HG03521 (cell line): ENCODE measurements around the gene ALPK1.

ENCODE experiments used
- ATAC-seq: cut with Tn5 transposase; IDR thresholded peaks from one replicate; pipeline ENCODE4 v1.9.1; 2021; ENCODE audit warnings: mild to moderate bottlenecking, moderate library complexity; ENCODE audit not compliant: unreplicated experiment

ALPK1 gene

DNA sequence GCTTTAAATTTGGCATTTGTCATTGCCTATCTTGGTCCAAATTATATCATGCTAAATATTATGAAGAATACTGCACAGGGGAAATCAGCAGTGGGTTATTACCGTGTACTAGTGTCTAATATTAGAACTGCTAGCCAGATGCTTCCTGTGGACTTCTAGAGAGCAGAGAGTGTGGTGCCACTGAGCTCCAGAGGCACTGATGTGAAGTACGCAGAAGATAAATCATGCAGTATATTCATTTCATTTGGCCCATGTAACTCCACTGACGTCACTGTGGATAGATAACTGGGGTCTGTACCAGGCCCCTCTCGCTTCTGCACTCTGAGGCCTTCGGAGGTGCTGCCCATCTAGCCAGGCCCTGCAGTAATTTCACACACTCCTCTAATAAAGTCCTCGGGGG lies 80.0 kb downstream of the ALPK1 start:
- ATAC-seq = no peak

DNA sequence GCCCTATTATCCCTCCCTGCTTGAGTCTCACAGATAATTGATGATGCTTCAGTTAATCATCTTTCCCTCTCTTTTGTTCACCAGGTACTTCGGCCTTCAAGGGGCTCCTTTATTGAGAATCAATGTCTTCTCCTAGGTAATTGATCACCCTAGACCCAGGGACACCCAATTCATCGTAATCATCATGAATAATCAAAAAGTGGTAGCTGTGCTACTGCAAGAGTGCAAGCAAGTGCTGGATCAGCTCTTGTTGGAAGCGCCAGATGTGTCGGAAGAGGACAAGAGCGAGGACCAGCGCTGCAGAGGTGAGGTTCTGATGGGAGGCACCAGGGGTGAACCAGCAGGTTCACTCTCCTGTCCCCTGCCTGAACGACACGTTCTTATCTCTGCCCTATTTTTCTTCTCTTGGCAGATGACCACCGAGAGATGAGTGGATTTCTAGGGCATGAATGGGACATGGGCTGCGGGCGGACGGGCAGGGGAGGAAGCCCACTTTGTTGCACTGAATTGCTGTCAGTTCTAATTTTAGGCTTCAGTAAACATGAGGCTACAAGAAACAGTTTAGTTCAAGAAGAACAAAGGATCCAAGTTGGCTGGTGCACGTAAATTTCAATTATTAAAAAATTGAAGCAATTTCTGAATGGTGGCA lies 80.5 kb downstream of the ALPK1 start:
- ATAC-seq = no peak

DNA sequence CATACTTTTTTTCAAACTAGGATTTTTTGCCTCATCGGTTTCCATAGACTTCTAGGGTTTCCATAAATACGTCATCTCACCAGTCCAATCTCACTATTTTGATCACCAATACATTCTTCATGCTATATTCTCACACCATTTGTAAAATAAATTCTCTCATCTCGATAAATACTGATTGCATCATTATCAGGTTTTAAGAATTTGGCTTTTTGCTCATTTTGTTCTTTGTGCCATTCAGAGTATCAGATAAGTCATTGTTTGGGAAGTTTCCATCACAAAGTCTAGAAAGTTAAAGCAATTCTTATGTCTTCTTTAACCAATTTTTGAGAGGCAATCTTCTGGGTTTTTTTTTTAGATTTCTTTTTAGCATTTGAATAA lies 81.1 kb downstream of the ALPK1 start:
- no peak for ATAC-seq

DNA sequence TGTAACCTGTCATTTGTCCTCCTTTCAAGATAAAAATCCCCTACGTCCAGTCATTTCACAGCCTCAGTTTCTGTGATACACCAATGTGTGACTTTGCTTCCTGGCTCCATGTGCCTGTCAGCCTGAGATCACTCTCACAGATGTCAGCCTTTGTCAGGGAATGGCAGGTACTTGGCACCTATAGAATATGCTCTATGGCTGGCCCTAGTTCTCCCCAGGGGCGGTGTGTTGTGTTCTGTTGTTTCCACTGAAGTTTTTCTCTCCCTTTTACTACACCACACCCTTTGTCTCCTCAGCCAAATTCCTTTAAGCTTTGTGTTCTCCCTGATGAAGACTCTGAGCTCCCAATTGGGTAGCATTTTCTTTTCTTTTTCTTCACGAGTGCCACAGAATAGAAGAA lies 81.7 kb downstream of the ALPK1 start:
- ATAC-seq = no peak

DNA sequence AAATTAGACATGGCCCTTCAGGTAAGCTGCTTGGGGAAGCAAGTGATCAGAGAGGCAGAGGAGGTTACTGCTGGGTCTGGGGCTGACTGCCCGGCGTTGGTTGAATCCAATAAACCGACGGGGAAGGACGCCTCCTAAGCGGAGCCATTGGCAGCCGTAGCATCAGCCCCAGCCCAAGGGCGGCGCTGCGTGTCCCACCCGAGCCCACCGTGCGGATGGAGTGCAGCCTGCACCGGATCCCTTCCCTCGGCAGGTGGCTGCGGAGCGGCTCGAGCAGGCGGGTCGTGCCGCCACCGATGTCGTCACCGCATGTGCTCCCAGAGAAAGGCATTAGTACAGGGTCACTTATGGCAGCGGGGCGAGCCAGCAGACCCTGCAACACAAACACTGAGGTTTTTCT lies 82.1 kb downstream of the ALPK1 start:
- ATAC-seq = no peak

DNA sequence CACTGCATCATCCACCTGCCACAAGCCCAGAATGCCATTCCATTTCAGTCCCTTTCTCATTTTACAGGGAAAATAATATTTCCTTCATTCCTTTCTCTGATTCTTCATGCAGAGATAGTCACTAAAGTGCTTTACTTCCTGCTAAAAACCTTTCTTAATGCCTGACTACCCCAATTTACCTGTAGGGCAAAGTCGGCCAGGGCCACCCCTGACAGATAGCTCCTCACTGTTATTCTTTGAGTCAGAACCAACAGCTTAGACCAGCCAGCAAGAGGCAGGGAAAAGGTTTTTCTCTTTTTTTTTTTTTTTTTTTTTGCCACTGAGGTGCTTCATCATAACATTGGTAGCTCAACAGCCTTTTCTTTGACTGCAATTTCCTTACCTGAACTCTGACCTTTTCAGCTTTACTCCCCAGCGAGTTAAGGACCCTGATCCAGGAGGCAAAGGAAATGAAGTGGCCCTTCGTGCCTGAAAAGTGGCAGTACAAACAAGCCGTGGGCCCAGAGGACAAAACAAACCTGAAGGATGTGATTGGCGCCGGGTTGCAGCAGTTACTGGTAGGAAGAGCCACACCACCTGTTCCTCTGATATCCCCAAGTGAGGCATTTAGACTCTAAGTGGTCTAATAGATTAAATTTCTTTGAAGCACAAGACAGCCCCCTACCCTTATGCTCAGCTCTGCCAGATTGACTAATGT lies 85.0 kb downstream of the ALPK1 start:
- ATAC-seq = no peak

DNA sequence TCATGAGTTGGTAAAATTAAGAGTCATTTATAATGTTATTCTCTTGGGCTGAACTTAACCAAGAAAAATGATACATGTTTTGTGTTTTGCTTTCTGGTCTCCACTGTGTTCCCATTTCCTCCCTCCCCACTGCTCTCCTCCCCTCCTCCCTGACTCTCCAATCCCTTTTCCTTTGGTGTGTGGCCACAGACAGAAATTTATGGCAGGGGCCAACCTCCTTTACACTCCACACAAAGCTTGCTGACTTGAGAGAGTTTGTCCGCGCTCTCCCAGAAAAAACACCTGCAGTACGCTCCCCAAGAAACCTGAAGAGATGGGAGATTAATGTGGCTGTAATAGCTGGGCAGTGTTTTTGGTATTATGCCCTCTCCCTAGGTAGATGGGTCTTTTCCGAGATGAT lies 88.9 kb downstream of the ALPK1 start:
- ATAC-seq = no peak

DNA sequence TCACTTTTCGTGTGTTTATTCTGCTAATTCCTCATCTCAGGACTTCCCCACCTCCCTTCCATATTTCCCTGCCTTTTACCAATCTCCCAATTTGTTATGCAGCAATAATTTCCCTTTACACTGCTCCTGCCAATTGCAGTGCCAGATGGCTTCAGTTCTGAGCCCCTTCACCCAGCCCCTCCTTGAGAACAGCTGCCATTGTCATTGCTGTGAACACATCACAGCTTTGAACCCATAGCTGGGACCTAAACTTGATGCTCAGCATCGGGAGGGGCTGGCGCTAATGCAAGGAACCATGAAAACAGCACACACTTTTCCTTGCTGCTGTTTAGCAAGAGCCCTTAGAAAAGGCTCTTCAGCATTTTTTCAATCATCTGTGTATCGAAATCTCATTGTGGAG lies 104.9 kb downstream of the ALPK1 start:
- ATAC-seq = no peak

DNA sequence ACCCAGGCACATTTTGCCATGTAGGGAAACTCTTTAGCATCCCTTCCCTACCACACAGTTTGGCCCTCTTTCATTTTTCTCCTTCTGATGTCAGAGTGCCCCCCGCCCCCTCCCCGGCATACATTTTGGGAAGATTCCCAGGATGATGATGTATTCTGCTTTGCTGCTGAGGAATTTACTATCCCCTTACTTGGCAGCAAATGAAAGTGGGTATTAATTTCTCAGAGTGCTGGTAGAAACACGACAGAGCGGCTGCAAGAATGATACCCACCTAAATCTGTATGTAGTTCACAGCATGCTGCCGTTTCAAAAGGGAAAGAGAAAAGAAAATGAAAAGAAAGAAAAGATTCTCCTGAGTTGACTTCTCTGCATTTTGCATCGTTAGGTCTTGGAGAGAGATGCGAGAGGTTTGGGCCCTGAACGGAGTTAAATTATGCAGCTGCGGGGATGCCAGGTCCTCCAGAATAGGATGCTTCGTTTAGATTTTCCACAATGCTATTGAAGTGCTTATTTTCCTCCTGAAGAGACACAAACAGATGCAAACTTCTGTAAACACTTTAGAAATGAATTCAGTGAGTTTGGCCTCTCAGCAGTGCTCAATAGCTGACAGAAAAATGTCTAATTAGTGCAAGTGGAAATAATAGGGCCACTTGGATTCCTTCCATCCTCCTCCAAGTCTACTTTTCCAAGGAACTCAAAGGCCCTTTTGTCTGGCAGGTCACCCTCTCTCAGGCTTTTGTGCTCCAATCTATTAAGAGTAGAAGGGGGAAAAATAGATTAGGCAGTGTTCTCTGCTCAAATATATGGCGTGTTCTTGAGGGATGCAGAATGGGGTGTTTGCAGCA lies 106.2 kb downstream of the ALPK1 start:
- ATAC-seq = no peak

DNA sequence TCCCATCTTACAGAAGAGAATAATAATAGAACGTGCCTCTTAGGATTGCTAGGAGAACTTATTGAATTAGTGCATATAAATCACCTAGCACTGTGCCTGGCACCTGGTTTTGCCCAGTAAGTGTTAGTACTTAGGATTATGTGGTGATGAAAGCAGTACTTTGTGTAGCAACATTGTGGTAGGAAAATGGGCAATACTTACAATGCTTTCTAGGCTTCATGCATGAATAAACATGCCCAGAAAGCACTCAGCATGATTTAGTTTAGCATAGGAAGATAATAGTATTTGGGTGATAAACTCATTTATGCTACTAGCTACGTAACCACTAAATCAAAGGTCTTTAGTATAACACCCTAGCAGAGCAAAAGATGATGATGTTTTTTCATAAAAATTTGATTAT lies 113.2 kb downstream of the ALPK1 start:
- no peak for ATAC-seq

DNA sequence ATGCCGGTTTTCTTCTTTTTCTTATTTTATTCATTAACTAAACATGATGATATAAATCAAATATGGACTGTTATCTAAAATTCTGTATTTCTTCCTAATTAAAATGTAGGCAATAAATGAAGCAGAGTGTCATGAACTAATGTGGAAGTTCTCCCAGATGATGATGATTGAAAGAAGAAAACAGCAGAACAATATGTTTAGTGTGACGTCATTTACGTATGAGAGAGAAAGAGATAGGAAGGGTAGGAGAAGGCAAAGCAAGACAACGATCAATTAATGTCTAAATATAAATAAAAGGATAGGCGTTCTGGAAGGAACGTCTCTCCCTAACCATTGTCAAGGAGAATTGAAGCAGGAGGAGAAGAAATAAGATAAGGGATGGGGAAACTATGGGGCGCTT lies 113.6 kb downstream of the ALPK1 start:
- ATAC-seq = no peak

DNA sequence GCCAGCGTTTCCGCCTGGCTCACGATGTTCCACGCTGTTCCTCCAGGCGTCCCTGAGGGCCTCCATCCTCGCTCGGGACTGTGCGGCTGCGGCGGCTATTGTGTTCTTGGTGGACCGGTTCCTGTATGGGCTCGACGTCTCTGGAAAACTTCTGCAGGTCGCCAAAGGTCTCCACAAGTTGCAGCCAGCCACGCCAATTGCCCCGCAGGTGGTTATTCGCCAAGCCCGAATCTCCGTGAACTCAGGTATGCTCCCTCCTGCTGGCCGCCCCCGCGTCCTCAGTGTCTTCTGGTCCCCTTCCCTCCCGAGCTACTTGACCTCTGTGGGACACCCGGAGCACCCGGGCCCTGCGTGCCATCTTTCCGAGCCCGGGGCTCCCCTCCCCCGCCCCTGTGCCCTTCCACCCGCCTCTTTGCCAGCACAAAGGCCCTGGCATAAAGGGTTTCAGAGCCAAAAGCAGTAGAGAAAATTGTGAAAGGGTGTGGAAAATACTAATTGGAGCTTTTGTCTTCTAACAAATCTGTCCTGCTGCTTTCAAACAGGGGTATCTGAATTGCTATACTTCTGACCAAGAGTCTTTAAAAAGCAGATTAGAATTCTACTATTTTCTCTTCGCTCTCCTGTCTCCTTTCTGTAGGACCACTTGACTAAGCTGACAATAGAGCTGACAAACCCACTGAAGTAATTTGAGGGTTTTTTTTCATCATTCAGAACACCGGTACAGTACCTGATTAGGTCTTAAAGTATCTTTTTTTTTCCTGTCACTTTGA lies 114.8 kb downstream of the ALPK1 start:
- ATAC-seq = no peak

DNA sequence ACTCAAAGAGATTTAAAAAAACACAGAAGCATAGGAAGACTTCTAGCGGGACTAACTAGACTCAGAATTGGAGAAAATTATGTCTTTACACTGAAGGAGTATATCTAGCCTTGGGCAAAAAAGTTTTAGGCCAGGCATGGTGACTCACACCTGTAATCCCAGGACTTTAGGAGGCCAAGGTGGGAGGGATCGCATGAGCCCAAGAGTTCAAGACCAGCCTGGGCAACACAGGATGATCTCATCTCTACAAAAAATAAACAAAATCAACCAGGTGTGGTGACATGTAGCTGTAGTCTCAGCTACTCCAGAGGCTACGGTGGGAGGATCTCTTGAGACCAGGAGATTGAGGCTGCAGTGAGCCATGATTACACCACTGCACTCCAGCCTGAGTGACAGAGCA lies 119.3 kb downstream of the ALPK1 start:
- no peak for ATAC-seq

DNA sequence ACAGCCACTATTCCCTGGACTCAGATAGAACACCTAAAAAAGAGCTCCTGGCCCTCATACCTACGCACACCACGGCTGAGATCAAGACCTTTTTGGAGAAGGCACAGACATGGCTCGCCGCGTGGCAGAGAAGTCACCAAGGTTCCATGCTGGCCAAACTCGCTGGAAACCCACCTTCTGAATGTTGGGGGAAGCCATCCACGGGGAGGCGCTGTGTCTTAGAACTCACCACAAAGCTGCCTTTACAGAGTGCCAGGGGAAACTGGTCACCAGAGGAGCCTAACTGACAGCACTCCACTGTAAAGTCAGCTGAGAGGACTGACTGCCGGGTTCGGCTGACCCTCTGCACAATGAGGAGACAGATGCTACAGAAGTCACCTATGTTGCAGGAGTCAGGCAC lies 120.9 kb downstream of the ALPK1 start:
- ATAC-seq = no peak

DNA sequence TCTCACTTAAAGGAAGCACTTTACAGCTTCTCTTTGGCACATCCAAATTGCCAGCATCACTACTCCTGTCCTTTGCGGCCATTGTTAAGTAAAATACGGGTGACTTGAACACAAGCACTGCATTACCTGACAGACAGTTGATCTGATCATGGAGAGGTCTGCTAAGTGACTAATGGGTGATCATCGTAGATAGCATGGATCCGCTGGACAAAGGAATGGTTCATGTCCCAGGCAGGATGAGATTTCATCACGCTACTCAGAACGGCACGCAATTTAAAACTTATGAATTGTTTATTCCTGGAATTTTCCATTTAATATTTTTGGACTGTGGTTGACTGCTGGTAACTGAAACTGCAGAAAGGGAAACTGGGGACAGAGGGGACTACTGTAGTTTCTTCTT lies 124.7 kb downstream of the ALPK1 start:
- ATAC-seq = no peak

DNA sequence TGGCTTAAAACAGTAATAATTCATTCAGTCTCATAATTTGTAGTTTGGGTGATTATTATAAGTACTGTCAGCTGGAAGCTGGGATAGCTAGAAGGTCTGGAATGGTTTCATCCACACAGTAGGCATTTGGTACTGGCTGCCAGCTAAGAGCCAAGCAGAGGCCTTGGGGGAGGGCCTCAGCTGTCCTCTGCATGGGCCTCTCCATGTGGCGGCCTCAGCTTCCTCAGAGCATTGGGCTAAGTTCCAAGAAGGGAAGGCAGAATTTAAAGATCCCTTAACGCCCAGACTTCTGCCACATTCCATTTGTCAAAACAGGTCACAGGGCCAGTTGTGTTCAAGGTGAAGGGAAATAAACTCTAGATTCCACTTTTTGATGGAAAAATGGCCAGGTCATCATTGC lies 125.5 kb downstream of the ALPK1 start:
- no peak for ATAC-seq

DNA sequence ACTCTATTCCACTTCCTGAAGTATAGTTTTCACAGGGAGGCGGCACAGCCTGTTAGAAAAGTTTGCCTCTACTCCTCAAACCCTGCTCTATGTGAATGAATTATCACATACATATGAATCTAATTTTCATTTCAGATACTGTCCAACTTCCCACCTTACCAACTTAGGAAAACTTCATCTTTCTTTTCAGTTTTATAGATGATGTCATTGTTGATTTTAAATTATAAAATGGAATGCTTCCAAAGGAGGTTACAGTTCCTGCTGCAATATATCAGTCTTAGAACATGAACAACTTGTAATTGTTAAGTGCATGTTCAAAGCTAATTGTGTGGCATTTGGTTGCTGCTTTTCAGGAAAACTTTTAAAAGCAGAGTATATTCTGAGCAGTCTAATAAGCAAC lies 126.4 kb downstream of the ALPK1 start:
- no peak for ATAC-seq

DNA sequence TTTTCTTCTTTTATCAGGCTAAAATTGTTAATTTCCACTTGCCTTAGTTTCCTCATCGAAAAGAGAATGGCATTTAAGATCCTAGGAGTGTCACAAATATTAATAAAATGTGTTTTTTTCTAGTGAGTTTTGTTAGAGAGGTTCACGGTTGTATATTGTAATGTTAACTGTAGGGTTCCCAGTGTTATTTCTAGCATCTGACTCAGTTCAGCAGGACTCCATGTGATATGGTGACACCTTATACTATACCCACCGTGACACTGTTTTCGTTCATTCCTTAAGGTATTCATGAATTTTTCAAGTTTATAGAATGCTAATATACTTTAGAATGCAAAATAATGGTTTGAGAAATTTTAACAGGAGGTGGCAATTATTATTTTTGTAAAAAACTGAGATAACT lies 128.7 kb downstream of the ALPK1 start:
- no peak for ATAC-seq

DNA sequence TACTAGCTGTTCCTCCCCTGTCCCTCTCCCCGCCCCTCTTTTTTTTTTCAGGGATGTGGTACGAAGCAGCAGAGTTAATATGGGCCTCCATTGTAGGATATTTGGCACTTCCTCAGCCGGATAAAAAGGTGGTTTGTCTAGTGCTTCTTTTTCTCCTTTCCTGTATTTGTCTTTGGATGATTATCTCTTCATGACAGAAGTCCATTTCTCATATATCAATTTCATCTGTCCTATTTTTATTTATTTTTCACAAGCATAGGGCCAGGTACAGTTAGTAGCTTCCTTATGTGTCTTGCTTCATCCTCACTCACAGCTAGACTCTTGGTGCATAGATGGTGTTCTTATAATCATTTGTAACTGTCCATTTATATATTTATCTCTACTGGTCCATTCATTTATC lies 129.2 kb downstream of the ALPK1 start:
- ATAC-seq = no peak

DNA sequence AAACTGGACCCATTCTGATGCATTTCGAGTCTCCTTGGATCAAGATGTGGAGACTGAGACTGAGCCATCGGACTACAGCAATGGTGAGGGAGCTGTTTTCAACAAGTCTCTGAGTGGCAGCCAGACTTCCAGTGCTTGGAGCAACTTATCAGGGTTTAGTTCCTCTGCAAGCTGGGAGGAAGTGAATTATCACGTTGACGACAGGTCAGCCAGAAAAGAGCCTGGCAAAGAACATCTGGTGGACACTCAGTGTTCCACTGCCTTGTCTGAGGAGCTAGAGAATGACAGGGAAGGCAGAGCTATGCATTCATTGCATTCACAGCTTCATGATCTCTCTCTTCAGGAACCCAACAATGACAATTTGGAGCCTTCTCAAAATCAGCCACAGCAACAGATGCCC lies 134.0 kb downstream of the ALPK1 start:
- ATAC-seq = no peak

DNA sequence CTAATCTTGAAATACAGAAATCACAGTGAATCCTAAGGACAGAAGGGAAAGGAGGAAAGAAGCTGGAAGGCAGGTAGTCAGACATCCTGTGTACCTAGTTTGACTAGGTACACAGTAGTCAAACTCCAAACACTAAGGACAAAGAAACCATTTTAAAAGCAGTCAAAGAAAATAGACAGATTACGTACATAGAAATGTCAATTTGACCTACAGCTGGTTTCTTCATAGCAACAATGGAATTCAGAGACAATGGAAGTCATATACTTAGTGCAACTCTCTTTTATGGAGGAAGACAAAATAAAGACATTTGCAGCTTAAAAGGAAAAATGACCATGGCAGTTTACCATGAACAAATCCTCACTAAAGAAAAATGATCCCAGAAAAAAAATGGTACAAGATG lies 139.8 kb downstream of the ALPK1 start:
- ATAC-seq = no peak
